Renal cortex interstitium (tissue), 11 donors: ENCODE data around the gene CRTC1. TPM values are rescaled to one million over a fixed set of nuclear protein-coding genes. Genes with fewer than 3 reads are reported as not detected.
A peak's percentile ranks its signal among the peaks of the same experiment; 100 is the strongest.

Experiments used
- DNase-seq, 11 donors: peaks; one replicate each; pipeline ENCODE4 v3.0.0-alpha.2; 2013; ENCODE audit warnings: low read depth in 9 of 11, low spot score in 4 of 11; ENCODE audit errors: extremely low read depth in 1 of 11
- polyA plus RNA-seq, 3 donors: library from polyadenylated mRNA; unstranded; fragments of 120-200 nt; gene quantifications; one replicate each; pipeline ENCODE4 v1.2.1, GENCODE V29; 2013; ENCODE audit not compliant: insufficient read length in 3 of 3

The CRTC1 gene
- polyA plus RNA-seq, 3 donors = 15.4 to 27.1 (median 22.7) TPM

DNA sequence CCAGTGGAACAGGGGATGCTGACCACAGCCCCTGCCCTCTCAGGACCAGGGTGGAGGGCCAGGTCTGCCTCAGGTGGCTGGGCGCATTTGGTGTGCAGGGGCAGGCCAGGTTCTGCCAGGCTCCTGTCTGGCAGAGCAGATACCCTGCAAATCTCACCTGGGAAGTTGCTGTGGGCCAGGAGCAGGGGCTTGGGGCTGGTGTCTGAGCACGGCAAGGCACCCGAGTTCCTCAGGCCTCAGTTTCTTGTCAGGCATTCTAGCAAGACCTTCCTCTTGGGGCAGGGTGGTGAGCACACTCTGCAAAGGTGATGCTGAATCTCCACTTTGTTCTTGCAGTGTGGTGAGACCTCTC, 1.1 kb downstream of the CRTC1 start:
- DNase-seq = no peak

- DNase-seq = no peak
Measured at GRCh38 chr19:18685597-18686190, 2.2 kb downstream of the CRTC1 start.

GRCh38 chr19:18687740-18688465, 4.4 kb downstream of the CRTC1 start:
- no peak for DNase-seq

- DNase-seq = no peak
Measured at GRCh38 chr19:18696023-18696422, 12.5 kb downstream of the CRTC1 start.

DNA sequence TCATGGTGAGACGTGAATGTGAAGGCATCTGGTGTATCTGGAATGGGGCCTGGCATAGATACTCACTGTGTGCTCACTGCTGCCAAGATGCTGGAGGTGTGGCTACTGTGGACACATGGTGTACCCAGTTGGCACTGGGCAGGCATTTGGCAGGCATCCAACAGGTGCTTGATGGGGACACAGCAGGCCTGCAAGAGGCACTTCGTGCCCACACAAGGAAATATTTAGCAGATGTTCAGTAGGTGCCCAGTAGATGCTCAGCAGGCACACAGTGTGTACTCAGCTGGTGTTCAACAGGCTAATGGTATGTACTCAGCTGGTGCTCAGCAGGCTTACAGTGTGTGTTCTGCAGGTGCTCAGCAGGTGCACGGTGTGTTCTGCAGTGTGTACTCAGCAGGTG, 14.2 kb downstream of the CRTC1 start:
- no peak for DNase-seq

GRCh38 chr19:18698321-18699167, 15.1 kb downstream of the CRTC1 start:
- DNase-seq = no peak

DNA sequence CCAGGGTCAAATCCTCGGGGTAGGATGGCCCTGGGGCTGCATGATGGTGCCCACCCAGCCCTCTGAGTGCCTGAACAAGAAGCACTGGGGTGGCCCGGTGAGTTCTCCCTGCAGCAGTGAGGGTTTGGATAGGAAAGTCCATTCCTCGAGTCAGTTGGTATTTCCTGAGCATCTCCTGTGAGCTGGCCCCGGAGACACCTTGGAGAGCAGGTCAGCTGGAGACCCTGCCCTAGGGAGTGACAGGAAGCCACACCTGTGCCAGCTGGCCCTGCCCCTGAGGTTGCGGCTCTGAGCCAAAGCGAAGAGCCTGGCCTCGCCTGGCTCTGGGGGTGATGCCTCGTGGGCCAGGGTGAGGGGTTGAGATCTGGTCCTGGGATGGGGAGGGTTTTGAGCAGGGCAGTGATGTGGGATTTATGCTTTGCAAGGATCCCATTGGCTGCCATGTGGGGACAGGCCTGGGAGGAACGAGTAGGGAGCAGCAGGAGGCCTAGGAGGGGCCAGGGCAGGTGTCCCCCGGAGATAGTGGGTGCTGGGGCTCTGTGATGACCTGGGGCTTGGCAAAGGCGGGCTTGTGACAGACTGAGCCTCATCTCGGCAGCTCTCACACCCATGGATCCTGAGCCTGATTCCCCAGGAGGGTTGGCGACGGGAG, 16.0 kb downstream of the CRTC1 start:
- no peak for DNase-seq

DNA sequence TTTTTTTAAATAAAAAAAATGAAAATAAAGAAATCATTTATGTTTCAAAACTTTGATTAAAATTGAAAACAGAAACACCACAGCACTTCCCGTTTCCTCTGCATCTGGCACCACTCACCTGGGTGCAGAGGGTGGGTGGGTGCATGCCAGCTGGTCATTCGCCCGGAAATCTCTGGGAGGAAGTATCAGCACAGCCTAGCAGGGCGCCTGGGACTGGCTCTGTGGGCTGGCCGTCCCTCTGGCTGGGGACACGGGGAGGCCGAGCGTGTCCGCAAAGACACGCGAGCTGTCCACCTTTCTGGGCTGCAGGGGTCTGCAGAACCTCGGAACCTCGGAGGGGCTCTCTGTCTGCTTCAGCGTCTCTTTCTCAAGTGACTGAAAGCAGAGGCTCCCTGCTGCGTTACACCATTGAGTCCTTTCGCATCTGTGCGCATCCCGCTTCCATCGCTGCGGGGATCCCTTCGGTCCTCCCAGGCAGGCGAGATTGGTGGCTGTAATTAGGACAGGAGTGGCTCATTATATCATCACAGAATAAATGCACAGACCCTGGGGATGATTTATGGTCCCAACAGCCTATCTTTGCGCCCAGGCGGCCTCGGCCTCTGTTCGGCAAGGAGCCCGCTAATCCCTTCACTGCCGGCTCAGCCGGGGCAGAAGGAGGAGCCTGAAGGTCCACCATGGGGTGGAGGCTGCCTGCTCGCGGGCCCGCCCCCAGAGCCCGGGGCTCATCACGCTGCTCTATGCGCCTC, 17.2 kb downstream of the CRTC1 start:
- DNase-seq = peak in 4 of 11 donors; percentile 41 to 57 (median 54)

DNA sequence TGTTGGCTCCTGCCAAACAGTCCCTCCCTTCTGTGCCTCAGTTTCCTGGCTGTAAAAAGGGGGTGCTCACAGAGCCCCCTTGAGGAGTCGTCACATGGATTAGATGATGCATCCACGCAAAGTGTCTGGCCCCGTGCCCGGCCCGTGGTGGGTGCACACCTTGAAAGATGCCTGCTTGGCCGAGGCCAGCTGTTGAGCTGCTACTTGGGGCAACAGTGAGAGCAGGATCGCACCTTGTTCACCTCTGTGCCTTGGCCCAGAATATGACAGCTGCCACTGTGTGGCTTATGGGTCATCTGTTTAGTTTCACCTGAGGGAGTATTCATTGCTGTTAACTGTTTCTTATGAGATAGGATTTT, 17.7 kb downstream of the CRTC1 start:
- no peak for DNase-seq

GRCh38 chr19:18704054-18704453, 20.6 kb downstream of the CRTC1 start:
- no peak for DNase-seq

DNA sequence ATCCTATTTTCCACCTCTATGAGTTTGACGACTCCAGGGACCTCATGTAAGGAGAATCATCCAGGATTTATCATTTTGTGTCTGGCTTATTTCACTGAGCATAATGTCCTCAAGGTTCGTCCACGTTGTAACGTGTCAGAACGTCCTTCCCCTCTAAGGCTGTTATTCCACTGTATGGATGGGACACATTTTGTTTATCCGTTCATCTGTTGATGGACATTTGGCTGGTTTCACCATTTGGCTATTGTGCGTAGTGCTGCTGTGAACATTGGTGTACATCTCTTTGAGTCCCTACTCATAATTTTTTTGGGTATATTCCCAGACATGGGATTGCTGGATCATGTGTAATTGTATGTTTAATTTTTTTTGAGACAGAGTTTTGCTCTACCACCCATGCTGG, 21.5 kb downstream of the CRTC1 start:
- no peak for DNase-seq

DNA sequence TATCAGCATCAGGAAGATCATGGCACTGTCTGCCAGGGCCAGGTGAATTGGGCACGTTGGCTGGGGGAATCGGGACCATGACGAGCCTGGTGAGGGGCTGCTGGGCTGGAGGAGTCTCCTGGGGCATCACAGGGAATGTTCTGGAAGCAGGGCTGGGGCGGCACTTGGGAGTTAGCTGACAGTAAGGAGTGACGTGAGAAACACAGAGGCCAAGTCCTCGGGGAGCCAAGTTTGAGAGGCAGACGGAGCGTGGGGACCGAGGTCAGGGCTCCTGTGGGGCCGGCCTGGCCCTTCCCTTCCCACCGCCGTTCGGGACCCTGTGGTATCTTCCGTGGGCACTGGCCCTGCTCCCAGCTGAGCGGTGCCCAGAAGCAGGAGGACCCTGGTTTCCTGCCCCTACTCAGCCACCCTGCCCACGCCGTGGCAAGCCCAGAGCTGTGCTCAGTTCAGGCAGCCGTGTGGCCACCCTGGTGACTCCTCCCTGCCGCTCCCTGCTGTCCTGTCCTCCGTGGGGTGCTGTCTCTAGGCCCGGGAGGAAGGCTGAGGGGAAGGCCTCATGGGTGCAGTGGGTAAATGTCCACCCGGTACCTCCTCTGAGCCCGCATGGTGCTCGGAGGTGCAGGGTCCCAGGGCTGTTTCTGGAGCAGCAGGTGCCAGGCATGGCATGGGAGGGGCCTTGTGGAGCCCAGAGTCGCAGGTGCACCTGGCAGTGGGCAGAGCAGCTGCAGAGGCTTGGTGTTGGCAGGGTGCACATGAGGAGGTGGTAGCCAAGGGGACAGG, 25.2 kb downstream of the CRTC1 start:
- no peak for DNase-seq

DNA sequence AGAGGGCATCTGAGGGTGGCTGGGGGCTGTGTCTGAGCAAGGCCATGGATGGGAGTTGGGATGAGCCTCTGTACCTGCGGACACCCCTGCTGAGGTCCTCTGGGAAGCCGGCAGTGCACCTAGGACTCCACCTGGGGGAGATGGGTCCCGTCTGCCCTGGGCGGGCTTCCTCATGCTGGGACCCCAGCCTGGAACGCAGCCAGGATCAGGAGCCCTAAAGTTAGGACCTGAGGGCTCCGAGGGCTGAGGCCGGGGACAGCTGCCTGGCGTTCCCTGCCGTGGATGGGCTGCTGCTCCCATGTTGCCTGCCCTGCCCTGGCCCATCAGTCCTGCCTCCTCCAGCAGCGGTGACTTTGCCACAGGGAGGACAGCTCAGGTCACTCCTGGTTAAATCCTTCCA, 26.1 kb downstream of the CRTC1 start:
- DNase-seq = no peak

GRCh38 chr19:18710186-18710585, 26.7 kb downstream of the CRTC1 start:
- no peak for DNase-seq

DNA sequence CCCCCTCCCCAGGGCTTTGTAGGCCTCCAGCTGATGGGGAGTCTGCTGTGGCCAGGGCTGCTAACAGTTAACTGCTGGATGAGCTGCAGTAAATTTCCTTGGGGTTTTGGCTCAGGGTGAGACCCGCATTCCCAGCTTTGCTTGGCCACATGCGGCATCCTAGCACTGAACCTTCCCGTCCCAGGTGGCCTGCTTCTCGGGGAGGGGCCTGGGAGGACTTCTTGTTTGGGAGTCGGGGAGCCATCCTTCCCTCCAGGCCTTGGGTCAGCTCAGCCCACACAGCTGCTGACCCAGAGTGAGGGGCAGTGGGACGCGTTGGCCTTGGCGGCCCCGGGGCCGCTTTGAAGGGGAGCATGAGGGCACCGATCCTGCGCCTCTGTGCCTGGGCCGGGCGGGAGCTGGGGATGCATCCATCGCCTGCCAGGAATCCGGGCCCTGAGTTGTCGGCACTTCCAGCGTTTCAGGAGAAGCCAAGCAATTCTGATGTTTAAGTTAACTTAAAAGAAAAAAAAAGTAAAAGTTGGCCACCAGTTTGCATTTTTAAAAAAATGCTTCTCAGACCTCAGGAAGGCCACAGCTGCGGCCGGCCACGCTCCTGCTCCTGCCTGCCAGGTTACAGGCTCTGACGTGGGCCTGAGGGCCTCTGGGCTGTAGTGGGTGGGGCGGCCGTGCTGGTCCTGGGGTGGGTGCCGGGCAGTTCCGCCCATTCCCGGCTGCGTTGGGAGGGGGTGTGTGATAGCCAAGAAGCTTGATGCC, 27.7 kb downstream of the CRTC1 start:
- DNase-seq = no peak

- no peak for DNase-seq
Measured at GRCh38 chr19:18711893-18712292, 28.4 kb downstream of the CRTC1 start.

GRCh38 chr19:18712981-18713380, 29.5 kb downstream of the CRTC1 start:
- no peak for DNase-seq
